H1 (cell line): Measurements from ENCODE around the gene THADA. TPM values are rescaled to one million over a fixed set of nuclear protein-coding genes. Genes with fewer than 3 reads are reported as not detected.

Experiments used
- SIN3A ChIP-seq, 2 experiments: IDR thresholded peaks in 1 of 2; conservative IDR thresholded peaks in 1 of 2; 2 replicates each; pipeline ENCODE4 v1.6.1; 2011 to 2012; ENCODE audit warnings: low read length in 2 of 2, improper control_type of control experiment in 1 of 2, low read depth in 1 of 2, mild to moderate bottlenecking in 1 of 2
- polyA plus RNA-seq, 7 experiments: library from polyadenylated mRNA; depleted of rRNA in 3 of 7; stranded (reverse) in 5 of 7; unstranded in 2 of 7; fragments of >200 nt in 5 of 7; fragments of 200-250 nt in 2 of 7; gene quantifications; 1 replicate in 5 of 7; 2 replicates in 1 of 7; 4 replicates in 1 of 7; pipeline versions ENCODE4 v1.2.1 to v1.2.3, GENCODE V29; 2011 to 2013; ENCODE audit warnings: missing spikeins in 2 of 7, mixed read lengths in 2 of 7
- total RNA-seq: library from RNA; stranded (reverse); fragmentation: NEBNext Ultra II Directional; extraction: Animal tissue kit (Norgen Biotek cat#: 25700); gene quantifications from 2 replicates; pipeline ENCODE4 v1.2.1, GENCODE V29; 2021

THADA gene
- total and polyA plus RNA-seq, 2 of the 8 experiments (the other 6 are each of a cell fraction or from before 2014, with no cell fraction given), result 22.4 to 26.8 TPM

- no peak for TF ChIP-seq SIN3A (conservative IDR thresholded peaks at IDR 0.05 in 1 of 2, IDR thresholded peaks at IDR 0.05 in 1 of 2; ENCODE audit: low read depth in 1 of 2, low read length in 2 of 2)
Observed at GRCh38 chr2:43507137-43507536, 88.7 kb downstream of the THADA start (continued).
